ENCODE results near the gene SEMA7A.
"Not testable (repeated sequence)": the region's sequence is repeated elsewhere in the genome, so short reads cannot be mapped to it uniquely, and the experiment has no call there.

SEMA7A gene

DNA sequence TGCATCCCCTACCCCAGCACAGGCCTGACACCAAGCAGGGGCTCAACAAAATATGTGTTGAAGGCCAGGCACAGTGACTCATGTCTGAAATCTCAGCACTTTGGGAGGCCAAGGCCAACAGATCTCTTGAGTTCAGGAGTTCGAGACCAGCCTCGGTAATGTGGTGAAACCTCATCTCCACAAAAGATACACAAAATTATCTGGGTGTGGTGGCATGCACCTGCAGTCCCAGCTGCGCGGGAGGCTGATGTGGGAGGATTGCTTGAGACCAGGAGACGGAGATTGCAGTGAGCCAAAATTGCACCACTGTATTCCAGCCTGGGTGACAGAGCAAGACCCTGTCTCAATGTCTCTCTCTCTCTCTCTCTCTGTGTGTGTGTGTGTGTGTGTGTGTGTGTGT lies 35.6 kb downstream of the SEMA7A start:
- peak; percentile 36 for DNase-seq

DNA sequence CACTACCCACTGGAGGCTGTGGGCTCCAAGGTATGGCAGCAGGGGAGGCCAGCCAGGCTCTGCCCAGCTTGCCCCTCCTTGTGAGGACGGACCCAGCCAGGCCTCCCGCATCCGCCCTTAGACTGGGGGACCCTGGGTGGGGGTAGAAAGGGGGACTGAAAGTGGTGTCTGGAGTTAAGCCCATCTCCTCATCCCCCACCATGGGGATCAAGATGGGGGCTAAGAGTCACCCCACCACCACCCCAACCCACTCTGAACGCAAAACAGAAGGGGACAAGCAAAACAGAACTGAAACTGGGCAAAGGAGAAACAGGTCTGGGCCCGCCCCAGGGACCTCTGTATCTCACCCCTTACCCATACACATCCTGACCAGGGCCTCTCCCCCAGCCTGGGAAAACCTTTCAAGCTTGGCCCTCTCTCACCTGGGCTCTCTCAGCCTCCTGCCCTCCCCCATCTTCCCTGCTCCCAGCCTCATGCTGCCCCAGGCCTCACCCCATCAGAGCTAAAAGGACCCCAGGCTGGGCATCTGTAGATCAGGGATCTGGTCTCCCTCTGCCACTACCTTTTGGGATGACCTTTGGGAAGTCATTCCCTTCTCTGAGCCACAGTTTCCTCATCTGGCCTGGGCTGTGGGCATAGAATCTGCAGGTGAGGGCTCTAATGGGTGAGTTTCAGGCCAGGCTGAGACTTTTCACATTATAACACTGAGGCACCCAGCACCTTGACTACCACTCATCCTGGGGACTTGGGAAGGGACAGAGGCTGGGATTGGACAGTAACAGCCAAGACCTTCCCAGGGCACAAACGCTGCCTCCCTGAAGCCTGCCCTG lies 36.3 kb downstream of the SEMA7A start:
- peak; percentile 61 for DNase-seq

DNA sequence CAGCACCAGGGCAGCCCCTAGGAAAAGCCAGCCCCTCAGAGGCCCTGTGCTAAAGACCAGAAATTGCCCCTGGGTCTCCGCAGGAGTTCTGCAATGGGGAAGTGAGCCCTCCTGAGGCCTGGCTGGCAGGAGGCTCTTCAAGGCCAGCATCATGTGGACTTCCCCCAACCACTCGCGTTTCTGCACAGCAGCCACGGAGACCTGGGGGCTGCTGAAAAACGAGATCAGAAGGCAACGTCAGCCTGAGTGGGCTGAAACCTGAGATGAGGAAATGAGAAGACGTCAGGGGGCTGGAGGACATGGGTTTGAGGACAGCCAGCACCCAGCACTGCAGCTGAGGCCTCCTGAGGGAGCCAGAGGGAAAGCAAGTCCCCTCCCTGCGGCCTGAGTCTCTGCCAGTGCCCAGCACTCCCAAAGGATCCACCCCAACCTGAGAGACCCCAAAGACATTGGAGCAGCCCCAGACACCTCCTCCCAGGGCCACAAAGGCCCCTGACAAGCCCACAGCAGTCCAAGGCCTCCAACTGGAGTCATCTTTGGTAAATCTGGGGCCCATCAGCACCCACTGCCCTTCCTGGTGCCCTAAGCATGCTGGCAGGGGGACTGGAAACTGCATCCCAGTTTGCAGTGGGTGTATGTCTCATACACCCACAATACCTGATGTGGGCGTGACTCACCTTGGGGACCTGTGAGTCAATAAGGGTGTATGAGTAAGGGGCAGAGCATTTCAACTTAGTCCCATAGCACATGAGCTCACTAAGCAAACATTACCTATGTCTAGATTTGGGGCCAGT lies 37.1 kb downstream of the SEMA7A start:
- peak; percentile 93 for DNase-seq

DNA sequence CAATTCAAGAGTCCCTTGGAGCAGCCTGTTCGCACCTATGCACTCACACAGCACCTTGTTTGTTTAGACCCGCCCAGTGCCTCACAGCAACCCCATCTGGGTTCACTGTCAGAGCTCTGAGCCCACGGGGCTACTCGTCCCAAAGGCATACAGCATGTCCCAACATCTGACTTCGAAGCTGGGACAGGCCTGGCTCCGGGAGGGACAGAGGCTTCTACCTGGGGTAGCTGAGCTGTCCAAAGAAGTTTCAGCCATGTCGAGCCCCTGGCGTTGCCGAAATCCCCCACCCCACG lies 37.7 kb downstream of the SEMA7A start:
- DNase-seq, result no peak

DNA sequence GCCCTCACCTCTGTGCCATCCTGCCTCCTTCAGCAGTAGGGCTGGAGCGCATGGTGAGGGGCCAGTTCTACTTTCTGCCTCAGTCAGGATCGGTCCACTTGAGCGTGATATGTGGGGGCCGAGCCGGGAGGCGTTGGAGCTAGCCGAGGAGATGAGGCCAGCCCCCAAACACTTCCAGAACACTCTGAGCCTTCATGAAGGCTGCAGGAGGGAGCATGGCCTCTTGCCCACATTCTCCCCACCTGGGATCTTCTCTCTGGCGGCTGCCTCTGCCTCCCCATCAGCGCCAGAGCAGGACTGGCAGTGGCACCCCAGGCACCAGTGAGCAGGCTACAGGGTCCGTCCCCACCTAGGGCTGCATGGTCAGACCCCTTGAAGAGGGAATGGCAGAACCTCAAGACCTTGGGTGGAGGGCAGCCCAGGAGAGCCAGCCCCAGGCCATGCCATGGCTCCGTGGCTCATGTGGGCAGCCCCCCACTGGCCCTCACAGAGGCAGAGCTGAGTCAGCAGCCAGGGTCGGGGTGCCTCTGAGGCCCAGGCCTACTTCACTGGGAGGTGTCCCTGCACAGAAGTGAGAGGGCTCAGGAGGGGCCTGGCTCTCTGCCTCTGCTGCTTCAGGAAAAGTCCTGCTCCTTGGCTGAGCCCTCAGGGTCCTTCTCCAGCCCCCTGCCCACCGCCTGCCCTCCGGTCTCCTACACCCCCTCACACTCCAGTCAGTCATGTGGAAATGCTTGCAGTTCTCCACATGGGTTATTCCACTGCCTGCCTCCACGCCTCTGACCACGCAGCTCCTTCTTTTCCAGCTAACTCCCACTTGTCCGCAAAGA lies 38.2 kb downstream of the SEMA7A start:
- no peak for DNase-seq

DNA sequence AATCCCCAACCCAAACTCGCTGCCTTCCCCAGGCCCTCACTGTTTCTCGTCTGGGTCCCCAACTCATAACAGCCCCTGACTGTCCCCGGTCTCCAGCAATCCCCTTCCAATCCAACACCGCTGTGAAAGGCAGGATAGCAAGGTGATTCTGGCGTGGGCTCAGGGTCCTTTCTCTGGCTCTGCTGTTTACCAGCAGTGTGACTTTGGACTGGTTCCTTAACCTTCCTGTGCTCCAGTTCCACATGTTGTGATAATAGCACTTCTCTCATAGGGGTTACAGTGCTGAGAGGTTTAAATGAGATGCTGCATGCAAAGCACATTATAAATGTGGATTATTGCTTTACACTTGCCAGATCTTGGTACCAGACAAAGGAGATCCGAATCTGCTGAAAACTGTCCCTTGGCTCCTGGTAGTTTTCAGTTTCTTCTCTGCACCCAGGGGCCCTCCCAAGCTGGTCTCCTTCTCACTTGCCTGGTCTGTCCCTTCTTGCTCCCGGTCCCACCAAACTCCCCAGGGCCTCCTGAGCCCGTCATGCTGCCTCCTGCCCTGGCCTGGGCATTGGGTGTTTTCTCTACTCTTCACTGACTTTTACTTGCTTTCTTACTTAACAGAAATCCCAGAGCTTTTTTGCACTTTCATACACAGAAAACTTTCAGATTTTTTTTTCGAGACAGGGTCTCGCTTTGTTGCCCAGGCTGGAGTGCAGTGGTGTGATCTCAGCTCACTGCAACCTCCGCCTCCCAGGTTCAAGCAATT lies 39.5 kb downstream of the SEMA7A start:
- no peak for DNase-seq

DNA sequence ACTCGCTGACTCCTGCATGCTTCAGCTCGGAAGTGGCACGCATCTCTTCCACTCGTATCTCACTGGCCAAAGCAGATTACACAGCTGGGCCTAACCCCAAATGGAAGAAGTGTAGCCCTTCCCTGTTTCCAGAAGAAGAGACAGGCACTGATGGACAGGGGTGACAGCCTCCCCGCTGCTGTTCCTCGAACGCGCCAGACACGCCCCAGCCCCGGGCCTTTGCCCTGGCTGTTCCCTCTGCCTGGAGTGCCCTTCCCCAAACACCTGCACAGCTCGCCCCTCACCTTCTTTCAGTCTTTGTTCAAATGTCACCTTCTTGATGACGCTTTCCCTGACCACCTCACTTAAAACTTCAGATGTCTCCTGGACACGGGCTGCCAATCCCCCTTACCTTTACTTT lies 40.3 kb downstream of the SEMA7A start:
- no peak for DNase-seq

DNA sequence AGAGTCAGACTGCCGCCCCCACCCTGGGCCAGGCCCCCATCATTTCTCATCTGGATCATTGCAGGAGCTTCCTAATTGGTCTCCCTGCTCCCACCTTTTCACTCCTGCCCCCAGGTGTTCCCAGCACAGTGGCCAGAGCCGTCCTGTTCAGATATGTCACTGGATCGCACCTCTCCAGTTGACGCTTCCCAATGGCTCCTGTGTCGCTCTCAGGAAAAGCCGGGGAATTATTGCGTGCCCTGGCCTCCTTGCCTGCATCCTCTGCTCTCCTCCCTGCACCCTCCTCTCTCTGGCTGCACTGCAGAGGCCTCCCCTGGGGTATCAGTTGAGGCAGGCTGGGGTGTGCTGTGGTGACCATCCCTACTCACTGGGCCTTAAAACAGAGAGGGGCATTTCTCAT lies 40.9 kb downstream of the SEMA7A start:
- no peak for DNase-seq

DNA sequence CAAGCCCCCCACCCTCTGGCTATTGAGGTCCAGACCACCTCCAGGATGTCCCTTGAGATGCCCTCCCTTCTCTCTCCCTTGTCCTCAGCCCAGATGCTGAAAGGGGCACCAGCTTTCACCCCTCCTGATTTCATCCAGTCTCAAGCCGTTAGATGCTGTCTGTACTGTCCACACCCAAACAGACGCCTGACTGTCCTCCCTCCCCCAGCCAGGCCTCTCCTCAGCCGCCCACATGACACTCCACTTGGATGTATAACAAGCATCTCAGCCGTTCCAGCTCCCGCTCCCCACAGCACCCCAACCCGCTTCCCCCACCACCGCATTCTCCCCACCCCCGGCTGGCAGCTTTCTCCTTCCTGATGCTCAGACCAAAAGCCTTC lies 41.3 kb downstream of the SEMA7A start:
- DNase-seq, result no peak

DNA sequence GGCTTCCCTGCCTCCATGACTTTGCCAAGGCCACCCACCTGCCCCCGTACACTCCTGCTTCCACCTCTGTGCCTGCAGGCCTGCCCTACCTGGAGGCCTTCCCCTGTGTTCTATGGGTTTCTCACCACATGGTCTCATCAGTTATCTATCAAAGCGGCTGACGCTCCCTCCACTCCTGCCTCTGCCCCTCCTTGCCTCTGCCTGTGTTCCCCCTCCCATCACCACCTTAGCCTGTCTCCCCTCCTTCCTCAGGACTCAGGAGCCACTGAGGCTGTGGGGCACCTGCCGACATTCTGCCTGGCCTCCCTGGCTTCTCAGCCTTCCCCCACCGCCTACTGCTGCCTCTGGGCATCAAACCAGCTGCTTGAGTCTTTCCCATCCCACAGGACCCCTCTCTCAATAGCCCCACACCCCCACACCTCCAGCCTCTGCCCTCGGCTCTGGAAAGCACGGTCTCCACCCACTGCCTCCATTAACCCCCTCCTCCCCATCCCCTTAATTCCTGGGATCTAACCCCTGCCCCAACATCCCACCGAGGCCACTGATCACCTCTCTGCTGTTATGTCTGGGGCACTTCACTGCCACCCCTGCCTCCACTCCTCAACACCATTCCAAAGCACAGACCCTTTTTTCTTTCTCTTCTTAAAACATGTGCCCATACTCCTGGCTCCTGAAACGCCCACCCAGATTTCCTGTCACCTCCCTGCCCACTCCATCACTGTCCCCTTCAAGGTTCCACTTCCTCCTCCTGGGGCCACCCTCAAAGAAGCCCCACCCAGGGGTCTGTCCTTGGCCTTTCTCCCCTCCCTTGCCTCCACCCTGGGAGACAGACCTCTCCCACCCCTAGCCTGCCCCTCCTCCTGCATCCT lies 41.9 kb downstream of the SEMA7A start:
- DNase-seq, result no peak

DNA sequence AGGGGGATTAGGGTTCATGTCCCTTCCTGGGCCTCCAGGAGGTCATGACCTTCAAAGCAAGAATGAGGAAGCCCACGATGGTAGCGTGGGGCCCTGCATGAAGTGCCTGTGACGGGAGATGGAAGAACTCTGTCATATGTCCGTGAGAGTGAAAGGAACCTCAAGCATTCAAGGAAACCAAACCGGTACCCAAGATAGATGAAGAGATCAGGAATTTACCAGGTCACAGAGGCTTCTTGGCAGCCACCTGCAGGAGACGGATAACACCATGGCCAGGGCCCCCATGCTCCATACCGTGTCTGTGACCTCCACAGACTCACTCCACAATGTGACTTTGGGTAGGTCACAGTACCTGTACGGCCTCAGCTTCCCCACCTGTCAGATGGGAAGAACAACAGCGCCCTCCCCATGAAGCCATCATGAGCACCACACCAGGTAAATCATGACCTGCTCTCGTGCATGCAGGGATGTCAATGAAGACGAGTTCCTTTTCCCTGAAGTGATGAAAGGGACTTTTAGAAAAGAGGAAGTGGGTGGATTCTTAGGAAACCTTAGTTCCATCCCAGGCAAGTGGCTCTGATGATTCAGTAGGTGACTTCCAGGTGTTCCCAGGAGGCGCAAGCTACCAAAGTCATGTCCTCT lies 43.0 kb downstream of the SEMA7A start:
- peak; percentile 64 for DNase-seq

DNA sequence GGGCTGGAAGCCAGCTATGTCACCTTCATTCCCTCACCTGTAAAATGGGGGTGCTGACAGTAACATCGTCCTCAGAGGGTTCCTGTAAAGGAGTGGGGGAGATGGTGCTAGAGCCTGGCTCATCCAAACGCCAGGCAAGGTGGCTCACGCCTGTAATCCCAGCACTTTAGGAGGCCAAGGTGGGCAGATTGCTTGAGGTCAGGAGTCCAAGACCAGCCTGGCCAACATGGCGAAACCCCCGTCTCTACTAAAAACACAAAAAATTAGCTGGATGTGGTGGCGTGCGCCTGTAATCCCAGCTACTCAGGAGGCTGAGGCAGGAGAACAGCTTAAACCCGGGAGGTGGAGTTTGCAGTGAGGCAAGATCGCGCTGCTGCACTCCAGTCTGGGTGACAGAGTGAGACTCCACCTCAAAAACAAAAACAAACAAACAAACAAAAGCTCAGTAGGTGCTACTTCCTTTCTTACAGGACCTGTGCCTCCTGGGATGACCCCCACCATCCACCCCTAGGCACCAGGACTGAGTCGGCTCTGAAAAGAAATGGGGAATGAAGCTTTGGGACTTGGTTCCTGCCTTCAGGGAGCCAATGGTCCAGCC lies 43.6 kb downstream of the SEMA7A start:
- not testable (repeated sequence) for DNase-seq

DNA sequence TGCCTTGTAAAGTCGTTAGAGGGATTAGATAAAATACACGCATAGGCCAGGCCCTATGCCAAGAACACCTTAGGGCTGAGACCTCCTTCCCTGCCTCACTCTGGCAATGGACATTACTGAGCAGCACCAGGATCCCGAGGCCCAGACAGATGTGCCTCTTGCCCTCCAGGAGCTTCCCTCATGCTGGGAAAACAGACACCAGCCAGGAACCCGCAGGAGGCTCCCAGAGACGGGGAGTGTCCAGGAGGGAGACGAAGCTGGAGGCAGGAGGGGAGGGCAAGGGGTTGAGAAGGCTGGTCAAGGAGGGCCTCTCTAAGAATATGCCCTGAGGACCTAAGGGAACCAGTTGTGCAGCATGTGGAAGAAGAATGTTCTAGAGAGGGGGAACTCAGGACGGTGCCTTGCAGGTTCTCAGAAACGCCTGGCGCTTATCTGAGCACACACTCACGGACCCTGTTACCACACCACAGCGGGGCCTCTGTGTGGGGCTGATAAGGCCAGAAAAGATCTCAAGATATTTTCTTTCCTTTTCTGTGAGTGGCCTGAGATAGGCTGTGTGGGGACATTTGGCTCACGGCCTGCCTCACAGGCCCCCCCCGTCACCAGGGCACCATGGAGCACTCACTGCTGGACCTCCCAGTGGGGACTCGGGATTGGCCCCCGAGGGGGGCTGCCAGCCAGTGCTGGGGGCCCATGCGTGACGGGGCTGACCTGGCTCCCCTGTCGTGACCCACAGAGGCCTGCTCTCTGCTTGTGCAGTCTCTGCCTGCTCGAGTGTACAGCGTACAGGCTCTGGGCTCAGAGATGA lies 44.3 kb downstream of the SEMA7A start:
- DNase-seq, result peak; percentile 18

DNA sequence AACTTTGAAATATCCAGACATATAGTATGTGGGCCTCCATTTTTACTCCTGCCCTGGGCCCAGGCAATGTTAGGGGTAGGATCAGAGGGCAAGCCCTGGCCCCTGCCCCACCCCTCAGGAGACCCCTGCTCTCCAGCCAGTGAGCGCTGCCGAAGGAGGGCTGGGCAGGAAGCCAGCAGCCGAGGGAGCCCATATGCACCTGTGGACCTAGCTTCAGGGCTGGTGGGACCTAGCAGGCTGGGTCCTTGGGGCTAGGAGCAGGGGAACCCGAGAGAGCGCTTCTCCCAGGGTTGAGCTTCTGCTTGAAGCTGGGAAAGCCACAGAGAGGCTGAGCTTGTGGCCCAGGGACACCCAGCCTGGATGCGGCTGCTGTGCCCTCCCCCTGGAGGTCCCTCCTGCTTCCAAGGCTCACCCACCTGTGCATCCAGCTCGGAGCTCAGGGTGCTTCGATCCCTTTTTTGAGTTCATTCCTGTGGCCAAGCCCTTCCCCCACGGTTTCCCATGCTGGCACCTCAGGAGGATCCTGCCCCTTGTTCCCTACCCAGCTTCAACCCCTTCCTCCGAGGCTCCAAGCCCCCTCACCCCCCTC lies 45.3 kb downstream of the SEMA7A start:
- DNase-seq, result no peak

DNA sequence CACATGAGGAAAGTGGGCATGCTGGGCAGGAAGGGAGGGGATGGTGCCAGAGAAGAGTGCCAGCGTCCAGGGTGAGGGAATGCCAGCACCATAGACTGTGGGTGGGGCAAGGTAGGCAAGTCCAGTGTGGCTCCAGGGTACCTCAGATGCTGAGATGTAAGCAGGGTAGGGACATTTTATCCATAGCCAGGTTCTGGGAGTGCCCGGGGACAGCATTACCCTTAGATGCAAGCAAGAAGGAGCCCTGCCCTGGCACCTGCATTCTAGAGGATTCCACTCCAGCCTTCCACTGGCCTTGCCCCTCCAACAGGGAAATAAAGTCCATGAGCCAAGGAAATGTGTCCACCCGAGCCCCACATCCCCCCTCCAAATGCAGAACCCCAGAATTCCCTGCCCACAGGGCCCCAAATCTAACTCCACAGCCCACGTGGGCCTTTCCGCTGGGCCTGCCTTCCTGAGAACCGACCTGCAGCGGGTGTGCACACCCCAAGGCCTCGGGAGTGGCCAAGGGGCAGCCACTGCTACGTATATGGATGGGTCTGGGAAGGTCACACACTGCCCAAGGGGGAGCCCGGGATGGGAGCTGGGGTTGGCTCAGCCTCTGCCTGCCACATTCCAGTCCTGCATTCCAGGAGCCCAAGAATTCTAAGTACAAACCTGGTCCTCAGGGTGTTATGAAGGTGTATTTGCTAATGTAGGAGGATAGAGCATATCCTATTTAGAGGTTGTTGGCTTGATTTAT lies 46.0 kb downstream of the SEMA7A start:
- DNase-seq, result no peak

DNA sequence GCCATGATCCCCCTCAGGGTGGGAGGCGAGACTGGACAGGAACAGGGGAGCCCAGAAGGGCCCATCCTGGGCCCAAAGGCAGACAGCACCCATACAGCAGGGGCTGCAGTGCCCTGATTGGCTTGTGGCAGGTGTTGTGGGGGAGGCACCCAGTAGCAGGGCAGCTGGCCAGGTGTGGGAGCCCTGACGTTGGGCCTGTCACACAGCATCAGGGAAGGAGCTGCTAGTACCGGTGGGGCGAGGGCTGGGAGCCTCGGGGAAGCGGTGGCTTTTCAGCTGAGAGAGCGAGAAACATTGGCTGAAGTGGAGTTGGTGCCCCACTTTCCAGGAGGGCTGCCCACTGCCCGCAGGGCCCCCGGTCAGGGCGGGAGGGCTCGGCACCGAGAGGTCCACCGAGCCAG lies 46.6 kb downstream of the SEMA7A start:
- DNase-seq, result no peak

DNA sequence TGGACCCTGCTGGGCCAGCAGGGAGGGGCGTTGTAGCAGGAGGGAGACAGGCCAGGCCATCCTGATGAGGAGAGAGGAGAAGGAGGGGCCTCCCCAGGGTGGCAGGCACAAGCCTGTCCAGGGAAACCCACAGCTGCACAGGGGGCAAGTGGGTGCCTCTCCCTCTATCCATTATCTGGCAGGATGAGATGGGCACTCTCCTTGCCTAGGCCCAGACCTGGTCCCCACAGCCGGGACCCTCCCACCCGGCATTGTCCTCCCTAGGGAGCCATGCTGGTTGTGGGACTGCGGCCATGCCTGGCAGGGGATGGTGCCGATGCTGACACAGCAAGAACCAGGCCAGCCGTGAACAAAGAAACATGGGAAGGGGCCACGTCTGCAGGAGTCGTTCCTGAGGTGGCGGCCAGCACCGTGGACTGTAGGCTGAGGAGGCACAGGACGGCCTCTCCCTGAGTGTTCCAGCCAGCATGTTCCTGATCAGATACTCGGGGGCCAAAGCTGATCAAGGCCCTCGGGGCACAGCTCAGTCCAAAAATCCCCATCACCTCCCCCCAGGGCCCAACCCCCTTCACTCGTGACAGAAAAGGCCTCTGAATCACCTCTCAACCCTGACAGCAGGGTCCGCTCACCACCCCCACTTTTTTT lies 47.1 kb downstream of the SEMA7A start:
- no peak for DNase-seq

DNA sequence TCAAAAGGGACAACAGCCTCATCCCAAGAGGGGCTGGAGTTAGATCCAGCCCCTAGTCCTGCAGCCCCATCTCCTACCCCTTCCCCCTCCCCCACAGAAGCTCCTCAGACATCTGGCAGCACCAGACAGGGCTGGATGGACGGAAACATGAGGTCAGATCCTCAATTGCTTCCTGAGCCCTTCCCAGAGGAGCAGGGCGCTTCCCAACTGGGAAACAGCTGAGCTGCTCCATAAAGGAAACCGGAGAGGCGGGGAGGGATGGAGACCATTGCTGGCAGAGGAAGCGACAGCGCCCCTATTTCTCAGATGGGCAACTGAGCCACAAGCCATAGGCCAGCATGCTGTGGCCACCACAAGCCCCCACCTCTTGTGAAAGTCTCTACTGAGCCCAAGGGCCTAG lies 48.0 kb downstream of the SEMA7A start:
- no peak for DNase-seq
